HEK293T (cell line): ENCODE results near the gene IMP4.

Experiments used
- CTCF ChIA-PET: fragments of 350-600 bp; formaldehyde crosslinking; extraction: SDS; loops from one replicate; lab custom pipeline; 2021; ENCODE audit warnings: antibody characterized with exemption, inconsistent platforms; lab: Yijun Ruan, JAX
- POLR2A ChIA-PET: fragments of 350-600 bp; formaldehyde crosslinking; extraction: SDS; loops from one replicate; lab custom pipeline; 2020; ENCODE audit warnings: antibody characterized with exemption, inconsistent platforms; lab: Yijun Ruan, JAX
- DNase-seq: peaks from one replicate; pipeline ENCODE4 v3.0.0; 2012; ENCODE audit warnings: mixed read lengths; ENCODE audit errors: extremely low spot score
- ARNT ChIP-seq: fragments of 450-650 bp; IDR thresholded peaks from 2 replicates; pipeline ENCODE4 v1.6.1; 2017; ENCODE audit warnings: mild to moderate bottlenecking
- BHLHE40 ChIP-seq: fragments of 450-650 bp; IDR thresholded peaks from 2 replicates; pipeline ENCODE4 v1.6.1; 2016; ENCODE audit warnings: mild to moderate bottlenecking, moderate library complexity, borderline replicate concordance
- CTBP1 ChIP-seq: fragments of 450-650 bp; IDR thresholded peaks from 2 replicates; pipeline ENCODE4 v1.6.1; 2016; ENCODE audit warnings: borderline replicate concordance
- ELF4 ChIP-seq: fragments of 450-650 bp; IDR thresholded peaks from 2 replicates; pipeline ENCODE4 v1.6.1; 2017; ENCODE audit warnings: antibody characterized with exemption
- FOXA1 ChIP-seq: fragments of 450-650 bp; IDR thresholded peaks from 2 replicates; pipeline ENCODE4 v1.6.1; 2016; ENCODE audit warnings: mild to moderate bottlenecking
- FOXK2 ChIP-seq: fragments of 450-650 bp; IDR thresholded peaks from 2 replicates; pipeline ENCODE4 v1.6.1; 2016; ENCODE audit warnings: mild to moderate bottlenecking
- FOXM1 ChIP-seq: fragments of 450-650 bp; IDR thresholded peaks from 2 replicates; pipeline ENCODE4 v1.6.1; 2017; ENCODE audit warnings: mild to moderate bottlenecking, borderline replicate concordance
- HDGF ChIP-seq: fragments of 450-650 bp; IDR thresholded peaks from 2 replicates; pipeline ENCODE4 v1.6.1; 2017; ENCODE audit warnings: antibody characterized with exemption, borderline replicate concordance
- L3MBTL2 ChIP-seq: fragments of 450-650 bp; conservative IDR thresholded peaks from 2 replicates; pipeline ENCODE4 v1.6.1; 2016; ENCODE audit warnings: mild to moderate bottlenecking
- LEF1 ChIP-seq: fragments of 450-650 bp; IDR thresholded peaks from 2 replicates; pipeline ENCODE4 v1.6.1; 2017; ENCODE audit warnings: mild to moderate bottlenecking, borderline replicate concordance
- NFRKB ChIP-seq: fragments of 450-650 bp; IDR thresholded peaks from 2 replicates; pipeline ENCODE4 v1.6.1; 2016; ENCODE audit warnings: mild to moderate bottlenecking, moderate library complexity
- PKNOX1 ChIP-seq: fragments of 450-650 bp; IDR thresholded peaks from 2 replicates; pipeline ENCODE4 v1.6.1; 2016
- SP1 ChIP-seq: fragments of 450-650 bp; IDR thresholded peaks from 2 replicates; pipeline ENCODE4 v1.6.1; 2017
- SUZ12 ChIP-seq: fragments of 450-650 bp; IDR thresholded peaks from 2 replicates; pipeline ENCODE4 v1.6.1; 2016; ENCODE audit warnings: mild to moderate bottlenecking
- TARDBP ChIP-seq: fragments of 450-650 bp; IDR thresholded peaks from 2 replicates; pipeline ENCODE4 v1.6.1; 2016
- ZNF384 ChIP-seq: fragments of 450-650 bp; IDR thresholded peaks from 2 replicates; pipeline ENCODE4 v1.6.1; 2016

IMP4 gene

GRCh38 chr2:130351711-130352110 is 9.0 kb downstream of the IMP4 start:
- TF ChIP-seq FOXA1 (no peak), ELF4 (no peak), CTBP1 (no peak), NFRKB (no peak), BHLHE40 (no peak), ZNF384 (no peak), TARDBP (no peak), LEF1 (no peak), SUZ12 (no peak), FOXM1 (no peak), ARNT (no peak), L3MBTL2 (no peak), FOXK2 (no peak), HDGF (no peak)
- no peak for DNase-seq
- POLR2A ChIA-PET: interaction anchor here (5.3 kb wide), 1 partner anchor 9 kb away, joined by 60 read pairs; the partner anchor contains the start of gene IMP4
- CTCF ChIA-PET: no interaction called here

- DNase-seq: no peak
- POLR2A ChIA-PET: interaction anchor here (5.3 kb wide), 1 partner anchor 10 kb away, joined by 60 read pairs; the partner anchor contains the start of gene IMP4
- CTCF ChIA-PET: interaction anchor here (0.6 kb wide), 1 partner anchor 8 kb away, joined by 3 read pairs; no protein-coding TSS in a partner anchor
- no peak for TF ChIP-seq BHLHE40
- TF ChIP-seq FOXK2: no peak
- TF ChIP-seq TARDBP: no peak
- TF ChIP-seq FOXA1: no peak
- no peak for TF ChIP-seq PKNOX1
- no peak for TF ChIP-seq ZNF384
- TF ChIP-seq LEF1: no peak
- no peak for TF ChIP-seq NFRKB
- no peak for TF ChIP-seq SP1
- TF ChIP-seq SUZ12: no peak
- TF ChIP-seq FOXM1: no peak
- no peak for TF ChIP-seq ELF4
Measured at GRCh38 chr2:130352237-130352636, 9.5 kb downstream of the IMP4 start.

GRCh38 chr2:130353291-130354138 is 10.8 kb downstream of the IMP4 start:
- POLR2A ChIA-PET: interaction anchor here (5.3 kb wide), 1 partner anchor 11 kb away, joined by 60 read pairs; the partner anchor contains the start of gene IMP4
- DNase-seq: no peak
- CTCF ChIA-PET: interaction anchor here (0.6 kb wide), 1 partner anchor 125 kb away, joined by 3 read pairs; no protein-coding TSS in a partner anchor
- no peak for TF ChIP-seq BHLHE40

GRCh38 chr2:130354139-130354428 is 11.4 kb downstream of the IMP4 start:
- TF ChIP-seq FOXK2 (no peak), ZNF384 (no peak), PKNOX1 (no peak), SUZ12 (no peak), L3MBTL2 (no peak), NFRKB (no peak)
- DNase-seq: no peak
- ChIA-PET POLR2A (interaction anchor here (5.3 kb wide), 1 partner anchor 12 kb away, joined by 60 read pairs; the partner anchor contains the start of gene IMP4), CTCF (no interaction called here)

- ChIA-PET POLR2A (interaction anchor here (5.3 kb wide), 1 partner anchor 13 kb away, joined by 60 read pairs; the partner anchor contains the start of gene IMP4), CTCF (interaction anchor here (1.0 kb wide), 1 partner anchor 12 kb away, joined by 4 read pairs; the partner anchor contains the start of gene IMP4)
- no peak for DNase-seq
- TF ChIP-seq CTBP1 (no peak), LEF1 (no peak), L3MBTL2 (no peak), FOXM1 (no peak), FOXK2 (no peak), TARDBP (no peak), BHLHE40 (no peak)
Measured at GRCh38 chr2:130355172-130355577, 12.5 kb downstream of the IMP4 start.

GRCh38 chr2:130355578-130356431 is 13.1 kb downstream of the IMP4 start, which contains the start of gene PTPN18:
PTPN18 (plus strand) TSS chr2:130356056; CDS start chr2:130356108, 52 bp downstream.
- no peak for TF ChIP-seq BHLHE40
- 0 out of 2 replicates have a peak, but pooled peaks have one; percentile 59 for TF ChIP-seq LEF1
- peak; percentile 65; the same call in 1 of the 2 replicates for TF ChIP-seq L3MBTL2
- peak; percentile 80 for DNase-seq
- POLR2A ChIA-PET: interaction anchor here (1.0 to 5.3 kb wide), 2 partner anchors 13 kb away, joined by 3 to 60 read pairs; partner anchors contain the start of gene IMP4
- CTCF ChIA-PET: interaction anchor here (0.6 to 1.0 kb wide), 2 partner anchors 13 to 22 kb away, joined by 3 to 4 read pairs; partner anchors contain the start of gene IMP4
